Colonic mucosa (tissue), 4 donors: ENCODE measurements around the gene ZFHX3. TPM values are rescaled to one million over a fixed set of nuclear protein-coding genes. Genes with fewer than 3 reads are reported as not detected.

Experiments
- DNase-seq: peaks from one replicate; pipeline ENCODE4 v3.0.0-alpha.2; 2020
- H3K27ac ChIP-seq: fragments of 200-600 bp; one replicate; pipeline ENCODE4 v1.8.0; 2021
- H3K27me3 ChIP-seq: fragments of 200-600 bp; one replicate; pipeline ENCODE4 v1.8.0; 2021
- H3K36me3 ChIP-seq: fragments of 200-600 bp; one replicate; pipeline ENCODE4 v1.8.0; 2021
- H3K4me1 ChIP-seq: fragments of 200-600 bp; one replicate; pipeline ENCODE4 v1.8.0; 2021; ENCODE audit warnings: mild to moderate bottlenecking
- H3K4me3 ChIP-seq: fragments of 200-600 bp; one replicate; pipeline ENCODE4 v1.8.0; 2021
- H3K9ac ChIP-seq, 2 donors: one replicate each; pipeline ENCODE4 v1.7.0; 2013; ENCODE audit warnings: control low read depth in 2 of 2, low read depth in 2 of 2, low read length in 2 of 2
- H3K9me3 ChIP-seq: fragments of 200-600 bp; one replicate; pipeline ENCODE4 v1.8.0; 2021
- CTCF ChIP-seq: fragments of 200-600 bp; IDR thresholded peaks from one replicate; pipeline ENCODE4 v1.8.0; 2022; ENCODE audit warnings: antibody characterized with exemption, mild to moderate bottlenecking
- intact Hi-C: fragments of 100-400 bp; cut with DNase I; formaldehyde crosslinking; loops from one replicate; pipeline ENCODE4 v1.14.1; 2022
- total RNA-seq, 2 donors: library from RNA; stranded (reverse); fragmentation: NEBNext Ultra II Directional in 1 of 2; extraction: Animal tissue kit (Norgen Biotek cat#: 25700) in 1 of 2; gene quantifications; one replicate each; pipeline ENCODE4 v1.2.1, GENCODE V29; 2021
- donor health status: healthy.
- donor health status: DM: no; HTN: no; CAD: no.
- donor health status: DM: no; HTN: no; CAD: no.

Gene ZFHX3
- total RNA-seq, 2 donors from 2014 or later, result 10.5 to 12.8 TPM

GRCh38 chr16:72884573-72884972 lies 163.4 kb downstream of the ZFHX3 start:
- Histone ChIP-seq H3K4me1 (no peaks in the 10 kb centered on the region), H3K27me3 (no peaks in the 10 kb centered on the region), H3K4me3 (no peak overlapping the region), H3K36me3 (no peaks in the 10 kb centered on the region), H3K27ac (no peak overlapping the region), H3K9ac (no peak overlapping the region), H3K9me3 (no peaks in the 10 kb centered on the region)
- intact Hi-C loops, result no loop called here
- DNase-seq, result no peak
- no peak for TF ChIP-seq CTCF

GRCh38 chr16:72884037-72884436 lies 163.9 kb downstream of the ZFHX3 start:
- no peak overlapping the region for H3K4me3 ChIP-seq
- no peaks in the 10 kb centered on the region for H3K9me3 ChIP-seq
- no peaks in the 10 kb centered on the region for H3K4me1 ChIP-seq
- H3K27me3 ChIP-seq, result no peaks in the 10 kb centered on the region
- H3K36me3 ChIP-seq, result no peaks in the 10 kb centered on the region
- TF ChIP-seq CTCF, result no peak
- H3K27ac ChIP-seq, result no peak overlapping the region
- no peak for DNase-seq
- no peak overlapping the region for H3K9ac ChIP-seq
- intact Hi-C loops, result no loop called here

GRCh38 chr16:72879846-72880245 lies 168.1 kb downstream of the ZFHX3 start:
- Histone ChIP-seq H3K9ac (no peak overlapping the region), H3K27me3 (no peaks in the 10 kb centered on the region), H3K36me3 (no peaks in the 10 kb centered on the region), H3K9me3 (no peaks in the 10 kb centered on the region), H3K27ac (no peak overlapping the region), H3K4me1 (peaks cover 10% of the 10 kb centered on the region), H3K4me3 (no peak overlapping the region)
- DNase-seq, result no peak
- no peak for TF ChIP-seq CTCF
- intact Hi-C loops, result no loop called here

GRCh38 chr16:72878301-72879269 lies 169.3 kb downstream of the ZFHX3 start:
- intact Hi-C loops, result no loop called here
- H3K36me3 ChIP-seq, result no peaks in the 10 kb centered on the region
- peaks cover 10% of the 10 kb centered on the region for H3K4me1 ChIP-seq
- no peak overlapping the region for H3K27ac ChIP-seq
- no peak for TF ChIP-seq CTCF
- no peak overlapping the region for H3K9ac ChIP-seq
- no peak overlapping the region for H3K4me3 ChIP-seq
- no peaks in the 10 kb centered on the region for H3K9me3 ChIP-seq
- DNase-seq, result no peak
- H3K27me3 ChIP-seq, result no peaks in the 10 kb centered on the region

GRCh38 chr16:72877374-72878028 lies 170.4 kb downstream of the ZFHX3 start:
- no peak overlapping the region for H3K9ac ChIP-seq
- no peak overlapping the region for H3K27ac ChIP-seq
- peaks cover 10% of the 10 kb centered on the region for H3K4me1 ChIP-seq
- intact Hi-C loops, result no loop called here
- TF ChIP-seq CTCF, result no peak
- no peak overlapping the region for H3K4me3 ChIP-seq
- no peaks in the 10 kb centered on the region for H3K27me3 ChIP-seq
- DNase-seq, result no peak
- H3K9me3 ChIP-seq, result no peaks in the 10 kb centered on the region
- H3K36me3 ChIP-seq, result no peaks in the 10 kb centered on the region
